ENCODE data around the gene QKI.

The QKI gene

DNA sequence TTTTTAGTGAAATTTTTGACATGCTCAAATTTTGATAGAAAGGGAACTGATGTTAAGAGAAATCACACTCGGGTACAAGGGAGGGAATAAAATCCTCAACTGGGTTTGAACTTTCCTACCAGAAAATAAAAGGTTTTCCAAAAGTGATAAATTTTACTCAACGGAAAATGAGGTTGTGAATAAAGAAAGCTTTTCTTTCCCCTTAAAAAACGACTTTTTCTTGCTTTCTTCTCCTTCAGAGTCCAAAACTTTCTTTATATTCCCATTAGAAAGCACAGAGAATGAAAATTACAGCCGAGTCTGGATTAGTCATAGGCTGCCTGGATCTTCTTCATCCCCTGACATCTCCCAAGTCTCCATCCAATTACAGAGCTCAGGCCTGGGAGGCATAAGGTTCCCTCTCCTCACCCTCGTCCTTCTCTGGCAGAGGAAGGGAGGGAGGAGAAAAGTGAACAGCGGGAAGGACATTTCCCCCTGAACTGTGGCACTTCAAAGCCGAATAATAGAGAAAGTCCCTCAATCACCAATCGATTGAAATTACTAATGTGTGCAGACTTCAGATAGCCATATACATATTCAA, 28.1 kb upstream of the QKI start:
- H3K4me3 ChIP-seq (ENCODE audit: low read length, poor library complexity, severe bottlenecking), result no peak overlapping the region
- H3K9ac ChIP-seq (ENCODE audit: low read depth, low read length, poor library complexity, severe bottlenecking), result no peak overlapping the region
- no peaks in the 10 kb centered on the region for H3F3A ChIP-seq (ENCODE audit: low read depth)
- no peaks in the 10 kb centered on the region for H3K9me3 ChIP-seq (ENCODE audit: insufficient read depth, low read depth, low read length)
- H3K4me1 ChIP-seq (ENCODE audit: insufficient read depth, low read length, poor library complexity, severe bottlenecking), result no peaks in the 10 kb centered on the region
- H3K79me2 ChIP-seq (ENCODE audit: insufficient read depth, low read length), result no peaks in the 10 kb centered on the region
- no peaks in the 10 kb centered on the region for H3K9me2 ChIP-seq (replicated peaks; ENCODE audit: low read depth, low read length)
- H2AFZ ChIP-seq (ENCODE audit: low read length), result no peak overlapping the region
- TF ChIP-seq, protein P1, sequence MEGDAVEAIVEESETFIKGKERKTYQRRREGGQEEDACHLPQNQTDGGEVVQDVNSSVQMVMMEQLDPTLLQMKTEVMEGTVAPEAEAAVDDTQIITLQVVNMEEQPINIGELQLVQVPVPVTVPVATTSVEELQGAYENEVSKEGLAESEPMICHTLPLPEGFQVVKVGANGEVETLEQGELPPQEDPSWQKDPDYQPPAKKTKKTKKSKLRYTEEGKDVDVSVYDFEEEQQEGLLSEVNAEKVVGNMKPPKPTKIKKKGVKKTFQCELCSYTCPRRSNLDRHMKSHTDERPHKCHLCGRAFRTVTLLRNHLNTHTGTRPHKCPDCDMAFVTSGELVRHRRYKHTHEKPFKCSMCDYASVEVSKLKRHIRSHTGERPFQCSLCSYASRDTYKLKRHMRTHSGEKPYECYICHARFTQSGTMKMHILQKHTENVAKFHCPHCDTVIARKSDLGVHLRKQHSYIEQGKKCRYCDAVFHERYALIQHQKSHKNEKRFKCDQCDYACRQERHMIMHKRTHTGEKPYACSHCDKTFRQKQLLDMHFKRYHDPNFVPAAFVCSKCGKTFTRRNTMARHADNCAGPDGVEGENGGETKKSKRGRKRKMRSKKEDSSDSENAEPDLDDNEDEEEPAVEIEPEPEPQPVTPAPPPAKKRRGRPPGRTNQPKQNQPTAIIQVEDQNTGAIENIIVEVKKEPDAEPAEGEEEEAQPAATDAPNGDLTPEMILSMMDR (conservative IDR thresholded peaks at IDR 0.05; ENCODE audit: low read length), result no peak
- no peak for TF ChIP-seq EZH2phosphoT487 (IDR thresholded peaks at IDR 0.05; ENCODE audit: borderline replicate concordance)
- H3K36me3 ChIP-seq (ENCODE audit: insufficient read depth, low read length), result no peaks in the 10 kb centered on the region
- H3K4me2 ChIP-seq (ENCODE audit: low read depth, low read length, poor library complexity, severe bottlenecking), result no peak overlapping the region
- H3K27me3 ChIP-seq (ENCODE audit: insufficient read depth, low read length, poor library complexity, severe bottlenecking), result no peaks in the 10 kb centered on the region
- no peaks in the 10 kb centered on the region for H4K20me1 ChIP-seq (ENCODE audit: insufficient read depth, low read length, poor library complexity, severe bottlenecking)

DNA sequence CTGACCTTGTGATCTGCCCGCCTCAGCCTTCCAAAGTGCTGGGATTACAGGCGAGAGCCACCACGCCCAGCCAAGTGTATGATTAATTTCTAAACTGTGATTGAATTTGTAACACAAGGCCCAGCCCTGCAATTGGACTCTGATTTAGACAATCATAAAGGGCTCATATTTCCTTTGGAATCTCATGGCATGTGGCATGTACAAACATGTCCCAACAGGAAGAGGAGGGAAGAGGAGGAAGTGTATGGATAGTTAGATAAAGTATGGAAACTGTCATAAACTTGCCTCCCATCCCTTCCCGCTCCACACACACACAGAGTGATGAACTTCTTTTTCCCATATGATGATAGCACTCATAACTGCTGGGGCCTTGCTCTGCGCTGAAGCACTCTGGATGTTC, 27.2 kb upstream of the QKI start:
- H3K4me2 ChIP-seq (ENCODE audit: low read depth, low read length, poor library complexity, severe bottlenecking), result no peak overlapping the region
- H3K36me3 ChIP-seq (ENCODE audit: insufficient read depth, low read length), result no peaks in the 10 kb centered on the region
- H3K79me2 ChIP-seq (ENCODE audit: insufficient read depth, low read length), result no peaks in the 10 kb centered on the region
- H3F3A ChIP-seq (ENCODE audit: low read depth), result no peaks in the 10 kb centered on the region
- H3K4me1 ChIP-seq (ENCODE audit: insufficient read depth, low read length, poor library complexity, severe bottlenecking), result no peaks in the 10 kb centered on the region
- no peak overlapping the region for H3K9ac ChIP-seq (ENCODE audit: low read depth, low read length, poor library complexity, severe bottlenecking)
- no peak overlapping the region for H2AFZ ChIP-seq (ENCODE audit: low read length)
- H3K9me3 ChIP-seq (ENCODE audit: insufficient read depth, low read depth, low read length), result no peaks in the 10 kb centered on the region
- no peaks in the 10 kb centered on the region for H3K27me3 ChIP-seq (ENCODE audit: insufficient read depth, low read length, poor library complexity, severe bottlenecking)
- H3K4me3 ChIP-seq (ENCODE audit: low read length, poor library complexity, severe bottlenecking), result no peak overlapping the region
- no peaks in the 10 kb centered on the region for H4K20me1 ChIP-seq (ENCODE audit: insufficient read depth, low read length, poor library complexity, severe bottlenecking)
- TF ChIP-seq, protein P1 (conservative IDR thresholded peaks at IDR 0.05; ENCODE audit: low read length), result no peak
- TF ChIP-seq EZH2phosphoT487 (IDR thresholded peaks at IDR 0.05; ENCODE audit: borderline replicate concordance), result no peak
- no peaks in the 10 kb centered on the region for H3K9me2 ChIP-seq (replicated peaks; ENCODE audit: low read depth, low read length)

DNA sequence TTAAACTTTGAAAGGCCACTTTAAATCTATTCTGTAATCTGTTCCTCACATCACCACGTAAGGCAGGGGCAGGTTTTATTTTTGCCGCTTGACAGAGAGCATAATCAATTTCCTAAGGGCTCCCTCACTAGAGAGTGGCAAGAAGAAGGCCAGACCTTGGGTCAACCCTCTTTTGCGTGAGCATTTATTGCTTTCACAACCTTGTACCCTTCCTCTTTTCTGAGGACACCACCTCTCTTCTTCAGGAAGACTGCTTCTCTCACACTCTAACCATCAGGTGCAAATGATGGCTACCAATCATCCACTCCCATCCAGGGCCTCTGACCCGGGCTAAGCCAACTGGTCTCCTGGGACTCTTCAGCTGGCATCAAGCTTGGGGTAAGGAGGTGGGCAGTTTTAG, 25.2 kb upstream of the QKI start:
- H3K9me3 ChIP-seq (ENCODE audit: insufficient read depth, low read depth, low read length), result no peaks in the 10 kb centered on the region
- no peaks in the 10 kb centered on the region for H3K4me1 ChIP-seq (ENCODE audit: insufficient read depth, low read length, poor library complexity, severe bottlenecking)
- H4K20me1 ChIP-seq (ENCODE audit: insufficient read depth, low read length, poor library complexity, severe bottlenecking), result no peaks in the 10 kb centered on the region
- no peak overlapping the region for H2AFZ ChIP-seq (ENCODE audit: low read length)
- H3K36me3 ChIP-seq (ENCODE audit: insufficient read depth, low read length), result no peaks in the 10 kb centered on the region
- H3K9ac ChIP-seq (ENCODE audit: low read depth, low read length, poor library complexity, severe bottlenecking), result no peak overlapping the region
- no peaks in the 10 kb centered on the region for H3K27me3 ChIP-seq (ENCODE audit: insufficient read depth, low read length, poor library complexity, severe bottlenecking)
- no peaks in the 10 kb centered on the region for H3K9me2 ChIP-seq (replicated peaks; ENCODE audit: low read depth, low read length)
- H3F3A ChIP-seq (ENCODE audit: low read depth), result no peaks in the 10 kb centered on the region
- H3K4me3 ChIP-seq (ENCODE audit: low read length, poor library complexity, severe bottlenecking), result no peak overlapping the region
- no peaks in the 10 kb centered on the region for H3K79me2 ChIP-seq (ENCODE audit: insufficient read depth, low read length)
- TF ChIP-seq, protein P1 (conservative IDR thresholded peaks at IDR 0.05; ENCODE audit: low read length), result no peak
- TF ChIP-seq EZH2phosphoT487 (IDR thresholded peaks at IDR 0.05; ENCODE audit: borderline replicate concordance), result no peak
- no peak overlapping the region for H3K4me2 ChIP-seq (ENCODE audit: low read depth, low read length, poor library complexity, severe bottlenecking)
